NCI-H2171 treated with DMSO at 0.1 percent for 48 hours (cell line): Measurements from ENCODE around the gene RHOA.

Experiments used
- DNase-seq: peaks from one replicate; lab custom pipeline; 2025; lab: John Stamatoyannopoulos, UW

RHOA gene

DNA sequence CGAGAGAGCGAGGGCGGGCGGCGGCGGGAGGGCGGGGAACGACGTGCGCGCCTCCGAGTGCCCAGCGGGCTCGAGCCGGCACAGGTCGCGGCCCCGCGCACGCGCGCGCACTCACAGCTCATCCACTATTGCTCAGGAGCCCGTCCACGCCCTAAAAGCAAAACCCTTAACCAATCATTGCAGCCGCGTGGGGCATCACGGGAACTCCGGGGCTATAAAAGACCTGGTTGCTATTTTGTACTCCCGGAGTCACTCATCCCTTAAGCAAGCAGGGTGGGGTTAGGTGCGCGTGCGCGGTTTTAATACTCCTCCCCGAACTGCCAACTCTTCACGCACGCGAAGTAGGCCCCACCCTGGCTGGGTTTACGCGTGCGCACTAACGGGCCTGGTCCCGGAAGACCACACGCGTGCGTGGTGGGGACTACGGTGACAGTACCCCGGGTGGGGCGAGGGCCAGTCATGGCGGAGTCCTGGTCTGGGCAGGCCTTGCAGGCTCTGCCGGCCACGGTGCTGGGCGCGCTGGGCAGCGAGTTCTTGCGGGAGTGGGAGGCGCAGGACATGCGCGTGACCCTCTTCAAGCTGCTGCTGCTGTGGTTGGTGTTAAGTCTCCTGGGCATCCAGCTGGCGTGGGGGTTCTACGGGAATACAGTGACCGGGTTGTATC is at the start of gene RHOA, which contains the start of gene TCTA:
Gene RHOA, minus strand, starts transcription at position 9 of the 664 bp plus-strand sequence. CDS start 36,387 bp downstream, outside the sequence.
Gene TCTA, plus strand, starts transcription at position 456 of the 664 bp plus-strand sequence. Its CDS starts 4 bp downstream, at position 460.
- DNase-seq = peak; percentile 97

DNA sequence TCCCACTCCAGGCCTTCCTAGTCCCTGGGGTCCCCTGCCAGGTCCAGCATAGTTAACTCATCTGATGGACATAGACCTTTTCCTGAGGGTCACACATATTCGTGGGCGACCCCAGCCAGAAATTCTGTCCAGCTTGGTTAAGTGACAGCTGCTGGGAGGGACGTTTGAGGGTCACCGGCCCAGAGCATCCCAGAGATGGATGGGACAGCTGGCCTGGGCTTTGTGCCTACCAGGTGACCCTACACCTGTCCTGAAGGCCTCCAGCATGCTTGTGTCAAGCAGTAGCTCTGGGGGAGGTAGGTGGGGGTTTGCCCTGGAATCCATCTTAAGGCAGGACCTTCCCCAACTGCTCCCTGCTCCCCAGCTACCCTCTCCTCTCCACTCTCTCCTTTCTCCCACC is 49.2 kb upstream of the RHOA start:
- DNase-seq = no peak

DNA sequence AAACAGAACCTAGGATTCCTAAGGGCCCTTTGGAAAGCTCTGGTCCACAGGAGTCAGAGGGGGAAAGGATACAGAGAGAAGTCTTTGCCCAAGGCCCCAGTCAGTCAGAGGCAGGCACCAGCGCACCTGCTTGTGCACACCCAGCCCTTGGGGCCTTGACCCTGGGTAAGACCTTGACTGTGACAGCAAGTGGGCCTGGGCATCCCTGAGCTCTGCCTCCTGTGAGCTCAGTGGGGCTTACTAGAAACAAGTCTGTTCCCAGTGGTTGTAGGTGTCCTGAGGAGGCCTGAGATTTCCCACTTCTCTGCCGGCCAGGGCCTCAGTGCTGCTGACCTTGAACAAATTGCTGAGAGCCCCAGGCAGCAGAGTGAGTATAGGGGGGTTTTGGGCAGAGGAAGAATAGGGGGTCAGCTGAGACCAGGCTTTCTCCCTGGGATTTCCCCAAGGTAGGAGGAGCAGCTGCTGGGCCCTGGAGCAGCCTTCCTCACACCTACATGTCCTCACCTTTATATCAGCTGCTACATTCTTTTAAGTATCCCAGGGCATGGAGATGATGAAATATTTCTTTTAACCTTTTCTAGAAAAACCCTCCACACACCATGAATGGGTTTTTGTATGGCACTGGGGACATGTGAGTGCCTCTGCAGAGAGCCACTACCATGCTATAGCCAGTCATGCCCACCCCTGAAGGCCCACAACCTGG is 48.6 kb upstream of the RHOA start:
- DNase-seq = no peak

DNA sequence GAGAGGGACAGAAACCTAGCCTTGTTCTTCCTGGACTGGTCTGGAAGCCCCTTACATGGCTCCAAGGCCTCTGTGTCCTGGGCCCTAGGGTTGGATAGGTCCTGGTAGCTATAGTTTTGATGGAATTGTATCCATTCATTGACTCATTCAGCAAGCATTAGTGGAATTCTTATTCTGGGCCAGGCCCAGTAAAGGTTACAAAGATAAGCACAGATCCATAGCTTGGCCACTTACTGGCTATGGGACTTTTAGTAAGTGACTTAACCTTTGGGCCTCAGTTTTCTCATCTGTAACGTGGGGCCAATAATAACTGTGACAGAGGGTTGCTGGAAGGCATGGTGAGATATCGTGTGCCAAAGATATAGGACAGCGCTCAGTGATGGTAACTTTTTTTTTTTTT is 44.7 kb upstream of the RHOA start:
- no peak for DNase-seq

DNA sequence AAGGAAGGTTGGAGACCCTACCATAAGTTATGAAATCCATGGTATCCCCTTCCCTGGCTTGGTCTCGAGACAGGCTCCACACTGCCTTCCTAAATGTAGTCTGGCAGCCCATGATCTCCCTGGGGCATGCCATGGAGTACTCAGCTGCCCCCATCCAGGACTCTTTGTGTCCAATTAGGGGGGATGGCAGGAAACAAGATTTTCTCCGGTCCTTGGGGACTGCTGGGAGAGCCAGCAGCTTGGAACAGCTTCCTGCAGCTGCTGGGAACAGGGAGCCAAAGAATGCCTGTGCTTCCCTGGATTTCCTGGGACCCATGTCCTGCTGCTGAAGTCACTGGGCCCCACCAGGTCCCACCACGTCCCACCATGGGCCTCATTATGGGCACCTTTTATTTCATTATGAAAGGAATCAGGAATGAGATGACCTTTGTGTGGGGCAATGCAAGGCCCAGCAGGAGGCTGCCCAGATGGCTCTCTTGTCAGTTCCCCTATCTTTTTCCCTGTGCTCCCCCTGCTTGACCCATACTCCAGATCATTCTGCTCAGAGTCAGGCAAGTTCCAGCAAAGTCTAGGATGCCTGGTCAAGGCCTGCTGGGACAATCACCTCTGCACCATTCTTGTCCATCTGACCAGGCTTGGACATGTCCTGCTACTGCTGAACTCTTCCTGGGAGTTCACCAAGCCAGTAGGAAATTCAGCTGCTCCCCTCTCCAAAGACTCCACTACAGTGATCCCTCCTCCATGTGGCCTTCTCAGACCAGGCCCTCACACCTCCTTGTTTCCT is 43.3 kb upstream of the RHOA start:
- DNase-seq = no peak

DNA sequence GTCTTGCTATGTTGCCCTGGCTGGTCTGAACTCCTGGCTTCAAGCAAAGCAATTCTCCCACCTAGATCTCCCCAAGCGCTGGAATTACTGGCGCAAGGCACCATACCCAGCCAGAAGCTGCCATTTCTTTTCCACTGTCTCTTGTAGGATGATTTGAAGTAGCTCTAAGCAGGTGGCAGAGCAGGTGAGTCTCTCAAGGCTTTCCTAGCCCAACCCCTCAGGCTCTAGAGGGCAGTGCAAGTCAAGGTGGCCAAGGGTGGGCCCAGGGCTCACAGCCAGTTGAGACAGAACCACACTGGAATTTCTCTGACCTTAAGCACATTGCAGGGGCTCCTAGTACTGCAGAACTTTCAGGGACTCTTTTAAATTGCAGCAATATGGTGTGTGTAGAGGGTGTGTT is 42.7 kb upstream of the RHOA start:
- DNase-seq = no peak

DNA sequence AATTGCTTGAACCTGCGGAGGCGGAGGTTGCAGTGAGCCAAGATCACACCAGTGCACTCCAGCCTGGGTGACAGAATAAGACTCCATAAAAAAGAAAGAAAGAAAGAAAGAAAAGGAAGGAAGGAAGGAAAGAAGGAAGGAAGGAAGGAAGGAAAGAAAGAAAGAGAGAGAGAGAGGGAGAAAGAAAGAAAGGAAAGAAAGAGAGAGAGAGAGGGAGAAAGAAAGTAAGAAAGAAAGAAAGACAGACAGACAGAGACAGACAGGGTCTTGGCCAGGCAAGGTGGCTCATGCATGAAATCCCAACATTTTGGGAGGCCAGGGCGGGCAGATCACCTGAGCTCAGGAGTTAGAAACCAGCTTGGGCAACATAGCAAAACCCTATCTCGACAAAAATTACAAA is 41.8 kb upstream of the RHOA start:
- DNase-seq = no peak

DNA sequence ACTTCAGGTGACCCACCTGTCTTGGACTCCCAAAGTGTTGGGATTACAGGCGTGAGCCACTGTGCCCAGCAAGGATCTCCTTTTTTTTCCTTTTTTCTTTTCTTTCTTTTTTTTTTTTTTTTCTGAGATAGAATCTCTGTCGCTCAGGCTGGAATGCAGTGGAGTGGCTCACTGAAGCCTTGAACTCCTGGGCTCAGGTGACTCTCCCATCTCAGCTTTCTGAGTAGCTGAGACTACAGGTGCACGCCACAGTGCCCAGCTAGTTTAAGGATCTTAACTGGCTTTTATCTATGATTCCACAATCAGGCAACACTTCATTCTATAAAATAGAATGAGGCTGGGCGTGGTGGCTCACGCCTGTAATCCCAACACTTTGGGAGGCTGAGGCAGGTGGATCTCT is 33.6 kb upstream of the RHOA start:
- no peak for DNase-seq

DNA sequence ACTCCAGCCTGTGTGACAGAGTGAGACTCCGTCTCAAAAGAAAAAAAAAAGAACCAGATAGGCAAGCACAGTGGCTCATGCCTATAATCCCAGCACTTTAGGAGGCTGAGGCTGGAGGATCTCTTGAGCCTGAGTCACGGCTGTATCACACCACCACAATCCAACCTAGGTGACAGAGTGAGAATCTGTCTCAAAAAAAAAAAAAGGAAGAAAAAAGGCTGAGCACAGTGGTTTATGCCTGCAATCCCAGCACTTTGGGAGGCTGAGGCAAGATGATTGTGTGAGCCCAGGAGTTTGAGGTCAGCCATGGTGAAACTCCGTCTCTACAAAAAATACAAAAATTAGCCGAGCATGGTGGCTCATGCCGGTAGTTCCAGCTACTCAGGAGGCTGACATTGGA is 23.0 kb upstream of the RHOA start:
- DNase-seq = no peak

DNA sequence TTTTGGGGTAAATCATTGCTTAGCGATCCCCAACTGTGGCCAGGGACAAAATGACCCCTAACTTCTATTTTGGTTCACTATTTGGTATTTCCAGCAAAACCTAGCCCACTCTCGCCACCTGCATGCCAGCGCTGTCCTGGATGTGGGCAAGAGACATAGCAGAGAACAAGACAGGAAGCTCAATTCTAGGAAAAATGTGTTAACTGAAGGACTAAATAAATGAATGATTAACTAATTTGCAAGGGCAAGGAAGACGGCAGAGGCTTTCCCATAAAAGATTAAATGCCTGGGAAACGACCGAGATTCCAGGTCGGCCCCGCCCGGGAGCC is 16.9 kb upstream of the RHOA start:
- no peak for DNase-seq

DNA sequence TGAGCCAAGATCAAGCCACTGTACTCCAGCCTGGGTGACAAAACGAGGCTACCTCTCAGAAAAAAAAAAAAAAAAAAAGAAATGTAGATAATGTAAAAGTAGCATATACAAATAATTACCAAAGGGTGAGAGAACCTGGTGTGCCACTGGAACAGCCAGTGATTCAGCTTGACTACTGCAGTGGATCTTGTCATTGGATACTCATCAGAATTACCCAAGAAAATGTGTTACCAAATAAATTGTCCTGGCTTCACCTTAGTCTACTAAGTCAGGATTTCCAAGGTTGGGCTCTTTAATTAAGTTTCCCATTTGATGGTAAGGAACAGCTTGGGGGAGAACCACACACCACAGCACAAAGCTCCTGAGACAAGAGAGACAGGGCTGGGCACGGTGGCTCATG is 15.8 kb upstream of the RHOA start:
- no peak for DNase-seq

DNA sequence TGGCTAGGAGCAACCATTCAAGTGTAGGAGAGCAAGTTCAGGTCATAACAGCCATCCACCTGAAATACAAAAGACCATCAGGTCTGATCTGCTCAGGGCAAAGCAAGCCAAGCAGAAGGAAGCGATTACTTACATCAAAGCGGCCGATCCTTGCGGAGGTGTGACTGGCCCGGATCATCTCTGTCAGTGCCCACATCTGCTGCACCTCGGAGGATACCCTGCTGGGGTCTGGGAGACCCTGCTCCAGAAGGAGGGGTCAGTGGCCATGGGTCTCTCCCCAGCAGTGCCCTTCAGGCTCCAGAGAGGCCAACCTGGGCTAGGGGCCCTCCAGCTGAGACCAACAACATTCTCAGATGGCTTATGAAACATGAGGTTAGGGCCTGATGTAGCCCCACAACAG is 13.0 kb upstream of the RHOA start:
- no peak for DNase-seq

DNA sequence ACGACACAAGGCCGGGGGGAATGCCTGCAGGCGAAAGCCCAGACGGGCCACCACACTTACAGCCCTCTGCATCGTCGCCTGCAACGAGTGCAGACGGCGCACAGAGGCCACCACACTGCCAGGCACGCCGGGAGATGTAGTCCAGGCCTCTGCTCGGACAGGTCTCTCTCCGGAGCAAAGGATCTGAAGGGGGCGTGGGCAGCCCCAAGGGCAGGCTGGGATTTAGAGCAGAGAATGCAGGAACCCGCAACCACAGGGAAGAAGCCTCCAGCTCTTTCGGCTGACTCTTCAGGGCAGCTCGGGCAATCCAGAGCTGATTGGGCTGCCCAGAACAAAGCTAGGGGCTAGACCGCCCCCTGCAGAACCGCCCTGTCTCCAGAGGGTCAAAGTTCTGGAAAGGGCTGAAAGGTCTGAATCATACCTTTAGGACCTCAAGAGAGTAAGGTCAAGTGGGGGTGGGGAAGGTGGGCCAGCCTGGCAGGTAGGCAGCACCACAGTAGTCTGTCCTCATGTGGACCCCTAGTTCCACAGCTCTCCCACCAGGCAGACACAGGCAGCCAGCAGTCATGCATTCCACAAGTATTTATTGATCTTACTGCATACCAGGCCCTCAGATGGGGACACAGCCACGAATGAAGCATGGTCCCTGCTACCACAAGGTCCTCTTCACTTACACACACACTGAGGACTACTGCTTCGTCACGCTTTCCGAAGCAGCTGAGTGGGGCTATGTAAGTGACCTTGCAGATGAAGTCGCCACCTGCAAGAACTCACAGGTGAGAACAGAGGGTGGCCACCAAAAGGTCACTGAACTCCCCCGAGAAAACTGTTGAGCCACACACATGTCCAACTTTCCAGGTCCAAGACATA is 10.8 kb upstream of the RHOA start, which contains the start of gene AMT:
Gene AMT, minus strand, starts transcription at position 95 of the 870 bp plus-strand sequence. Its CDS starts 23 bp downstream, at position 72.
- DNase-seq = no peak

DNA sequence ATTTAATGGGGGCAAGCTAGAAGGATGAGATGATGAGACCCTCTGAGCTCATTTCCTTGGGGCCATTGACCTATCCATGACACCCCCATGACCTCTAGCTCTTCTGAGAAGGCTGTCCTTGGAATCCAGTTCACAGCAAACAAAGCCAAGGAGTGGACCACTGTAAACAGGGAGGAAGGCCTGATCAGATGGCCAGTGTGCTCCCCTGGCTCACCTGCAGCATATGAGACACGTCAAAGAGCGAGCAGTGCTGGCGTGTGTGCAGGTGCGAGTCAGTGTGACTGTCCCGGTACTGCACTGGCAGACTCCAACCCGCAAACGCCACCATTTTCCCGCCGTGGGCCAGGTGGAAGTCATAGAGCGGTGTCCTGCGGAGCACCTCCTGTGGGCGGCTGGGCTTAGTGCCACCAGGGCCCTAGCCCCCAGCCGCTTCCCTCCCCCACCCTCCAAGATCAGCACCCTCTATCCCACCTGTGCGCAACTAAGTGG is 10.2 kb upstream of the RHOA start:
- DNase-seq = no peak

DNA sequence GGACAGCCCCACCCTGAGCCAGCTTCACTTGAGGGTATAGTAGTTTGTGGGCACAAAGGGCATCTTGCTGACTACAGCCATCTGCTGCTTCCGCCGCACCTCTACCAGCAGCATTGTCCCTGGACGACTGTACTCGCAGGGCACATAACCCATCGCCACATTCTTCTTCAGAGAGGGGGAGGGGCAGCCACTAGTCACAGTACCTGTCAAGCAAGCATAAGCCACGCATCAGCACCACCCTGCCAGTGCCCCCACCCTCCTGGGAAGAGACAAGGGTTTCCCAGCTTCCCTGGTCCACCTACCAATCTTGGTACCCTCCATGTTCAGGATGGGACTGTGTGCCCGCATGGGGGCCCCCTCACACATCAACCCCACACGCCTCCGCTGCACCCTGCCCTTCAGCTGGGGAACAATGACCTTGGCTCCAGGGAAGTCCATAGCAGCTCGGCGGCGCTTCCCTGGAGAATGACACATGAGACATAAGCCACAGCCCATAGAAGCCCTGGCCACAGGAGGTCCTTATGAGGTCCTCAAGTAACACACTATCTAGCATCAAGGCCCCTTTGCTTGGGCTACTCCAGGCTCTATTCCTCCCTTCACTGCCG is 5.8 kb upstream of the RHOA start:
- DNase-seq = no peak

DNA sequence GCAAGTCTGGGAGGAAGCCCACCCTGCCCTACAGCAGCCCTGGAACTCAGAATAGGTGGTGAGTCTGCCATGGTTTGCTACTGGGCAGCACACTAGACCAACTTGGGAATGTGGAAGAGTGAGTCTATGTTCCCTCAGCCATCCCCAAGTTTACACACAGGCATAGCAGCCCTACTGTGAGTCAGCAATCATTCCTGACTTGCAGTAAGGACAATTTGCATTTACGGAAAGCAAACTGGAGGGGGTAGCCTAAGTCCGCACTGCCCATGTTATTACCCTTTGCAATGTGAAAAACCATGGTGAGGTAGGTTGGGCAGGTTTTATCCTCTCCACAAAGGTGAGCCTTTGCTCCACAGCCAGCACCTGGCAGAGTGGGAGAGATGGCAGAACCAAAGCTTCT is 5.1 kb upstream of the RHOA start:
- DNase-seq = no peak

DNA sequence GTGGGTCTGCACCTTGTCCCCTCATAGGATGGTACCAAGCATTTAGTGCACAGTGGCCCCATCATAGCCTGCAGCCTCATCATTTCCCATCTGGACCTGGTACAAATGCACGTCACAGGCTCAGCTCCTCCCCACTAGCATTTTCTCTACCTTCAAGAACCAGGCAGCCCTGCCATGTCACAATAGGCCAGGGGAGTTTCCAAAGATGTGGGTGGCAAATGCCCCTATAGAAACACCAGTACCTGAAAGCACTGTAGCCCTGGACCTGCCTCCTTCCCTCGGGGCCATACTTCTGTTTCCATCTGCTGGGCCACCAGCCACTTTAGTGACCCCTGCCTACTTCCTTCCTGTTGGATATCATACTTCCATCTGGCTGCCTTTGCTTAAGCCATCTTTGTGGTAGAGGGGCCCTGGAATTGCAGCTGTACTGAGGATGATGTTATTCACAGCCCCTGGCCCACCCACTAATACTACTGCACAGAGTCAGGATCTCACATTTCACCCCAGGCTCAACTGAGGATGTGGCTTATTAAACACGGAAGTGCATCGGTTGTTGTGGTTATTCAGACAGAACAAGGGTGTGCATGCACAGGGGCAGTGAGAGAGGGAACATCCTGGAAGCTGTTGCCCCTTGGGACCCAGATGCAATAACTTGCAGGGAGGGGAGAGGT is 4.3 kb upstream of the RHOA start:
- DNase-seq = no peak

DNA sequence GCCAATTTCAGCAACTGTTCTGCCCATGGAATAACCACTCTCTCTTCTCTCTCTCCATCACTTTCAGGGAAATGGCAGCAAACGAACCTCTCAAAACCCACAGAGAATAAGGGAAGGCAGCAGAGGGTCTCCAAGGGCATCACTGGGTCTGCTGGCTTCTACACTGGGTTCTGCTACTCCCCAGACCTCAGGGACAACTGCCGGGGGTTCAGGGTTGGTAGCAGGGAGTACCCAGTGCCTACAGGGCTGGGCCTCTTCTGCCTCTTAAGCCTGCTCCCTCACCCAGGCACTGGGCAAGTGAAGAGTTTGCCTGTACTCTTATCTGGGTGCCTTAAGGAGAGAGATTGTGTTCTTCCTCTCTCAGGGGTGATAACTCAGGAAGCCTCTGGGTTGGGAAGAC is 3.0 kb upstream of the RHOA start:
- DNase-seq = no peak

DNA sequence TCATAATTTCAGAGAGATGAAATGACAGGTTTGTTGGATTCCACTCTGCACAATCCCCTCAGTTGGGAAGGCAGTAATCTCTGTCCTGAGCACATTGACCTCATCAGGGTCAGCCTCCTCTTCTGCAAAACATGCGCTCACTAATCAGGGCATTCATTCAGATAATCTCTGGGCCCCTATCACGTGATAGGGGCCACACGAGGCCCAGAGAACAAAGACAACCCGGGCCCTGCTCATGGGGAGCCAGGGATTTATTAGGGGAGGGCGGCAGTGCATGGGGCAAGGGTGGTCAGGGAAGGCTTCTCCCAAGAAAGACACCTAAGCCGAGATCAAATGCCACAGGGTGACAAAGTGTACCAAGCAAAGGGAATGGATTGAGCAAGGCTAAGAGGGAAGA is 1.6 kb upstream of the RHOA start:
- no peak for DNase-seq

DNA sequence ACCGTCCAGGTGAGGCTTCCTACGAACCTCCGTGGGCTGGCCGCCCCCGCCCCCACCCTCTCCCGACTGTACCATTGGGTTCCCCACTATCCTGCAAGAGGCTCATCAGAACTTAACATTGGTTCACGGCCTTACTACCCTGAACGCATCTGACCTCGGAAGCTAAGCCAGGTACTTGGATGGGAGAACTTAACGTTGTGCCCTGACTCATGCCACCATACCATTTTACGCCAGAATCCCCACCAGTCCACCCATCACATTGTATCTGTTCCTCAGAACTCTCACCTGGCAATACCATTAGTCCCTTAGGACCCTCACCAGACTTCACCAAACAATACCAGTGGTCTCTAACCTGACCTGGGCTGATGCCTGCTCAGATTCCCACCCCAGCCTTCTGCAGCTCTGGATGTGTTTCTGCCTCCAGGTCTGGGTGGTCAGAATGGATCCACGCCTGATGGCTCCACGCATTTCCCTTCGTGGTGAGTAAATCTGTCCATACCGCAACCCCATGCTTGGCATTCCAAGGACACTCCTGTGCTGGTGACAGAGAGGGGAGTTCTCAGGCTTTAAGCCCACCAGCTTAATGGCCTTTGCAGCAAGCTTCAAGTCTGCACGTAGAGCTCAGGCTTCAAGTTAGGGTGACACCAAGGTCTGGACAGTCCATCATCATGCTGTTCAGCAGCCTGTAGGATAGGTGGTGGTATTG is 1.0 kb upstream of the RHOA start:
- DNase-seq = no peak
